HG02623 (cell line): Measurements from ENCODE around the gene ASCC1.
A peak's percentile ranks its signal among the peaks of the same experiment; 100 is the strongest.
"Not testable (repeated sequence)": the region's sequence is repeated elsewhere in the genome, so short reads cannot be mapped to it uniquely, and the experiment has no call there.

Source experiments
- ATAC-seq: cut with Tn5 transposase; IDR thresholded peaks from one replicate; pipeline ENCODE4 v1.9.1; 2021; ENCODE audit warnings: moderate library complexity; ENCODE audit not compliant: unreplicated experiment

The ASCC1 gene

DNA sequence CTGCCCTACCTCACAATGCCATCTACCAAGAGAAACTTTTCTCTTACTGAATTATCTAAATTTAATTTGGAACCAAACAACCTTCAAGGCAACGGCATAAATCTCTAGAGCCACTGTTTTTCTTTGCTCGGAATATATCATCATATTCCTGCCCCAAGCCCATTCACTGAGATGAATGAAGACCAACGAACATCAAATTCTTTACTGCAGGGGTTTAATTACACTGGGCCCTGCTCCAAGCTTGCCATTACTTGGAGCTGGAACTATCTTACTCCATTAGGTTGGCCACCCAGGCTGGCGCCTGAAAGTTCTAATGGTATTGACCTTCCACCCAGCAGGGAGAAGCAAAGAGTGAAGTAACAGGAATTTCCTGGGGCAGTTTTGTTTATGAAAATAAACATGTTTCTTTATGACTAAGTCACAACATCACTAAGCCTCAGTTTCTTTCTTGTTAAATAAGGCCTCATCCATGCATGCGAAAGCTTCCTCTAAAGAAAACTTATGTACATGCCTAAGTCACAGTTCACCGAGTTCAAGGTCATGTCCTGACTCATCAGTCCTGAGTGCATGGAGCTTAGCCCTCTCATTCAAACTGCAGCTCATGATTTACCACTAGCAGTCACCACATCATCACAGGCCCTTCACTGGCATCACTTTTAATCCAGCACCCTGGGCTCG is 42.3 kb downstream of the ASCC1 start:
- ATAC-seq: peak; percentile 44

DNA sequence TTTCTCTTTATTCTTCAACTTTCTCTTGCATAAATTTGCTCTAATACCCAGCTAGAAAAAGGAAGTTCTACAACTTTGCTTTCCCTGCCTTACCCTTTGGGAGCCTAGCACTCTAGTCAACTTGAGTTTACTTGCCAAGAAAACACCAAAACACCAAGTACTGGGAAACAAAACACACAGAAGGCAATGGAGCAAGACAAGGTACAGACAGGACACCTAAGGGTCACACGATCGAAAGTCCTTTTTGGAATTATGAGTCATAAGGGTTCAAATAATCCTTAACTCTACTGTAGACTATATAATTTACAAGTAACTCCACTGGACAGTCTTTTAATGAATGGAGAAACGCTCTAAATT is 42.8 kb downstream of the ASCC1 start:
- no peak for ATAC-seq

- ATAC-seq: no peak
These were observed 44.9 kb downstream of the ASCC1 start for GRCh38 chr10:72171175-72171630.

DNA sequence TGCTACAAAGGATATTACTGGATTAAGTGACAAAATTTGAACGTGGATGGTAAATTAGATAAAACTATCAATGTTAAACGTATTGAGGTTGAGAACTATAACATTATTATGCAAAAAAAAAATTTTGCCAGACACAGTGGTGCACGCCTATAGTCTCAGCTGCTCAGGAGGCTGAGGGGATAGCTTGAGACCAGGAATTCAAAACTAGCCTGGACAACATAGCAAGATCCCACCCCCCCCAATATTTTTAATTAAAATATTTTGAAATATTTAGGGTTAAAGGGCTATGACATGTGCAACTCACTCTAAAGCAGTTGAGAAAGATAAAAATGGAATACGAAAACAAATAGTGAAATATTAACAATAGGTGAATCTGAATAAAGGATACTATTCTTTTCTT is 45.3 kb downstream of the ASCC1 start:
- no peak for ATAC-seq

- no peak for ATAC-seq
These were observed 45.8 kb downstream of the ASCC1 start for GRCh38 chr10:72170263-72170662.

DNA sequence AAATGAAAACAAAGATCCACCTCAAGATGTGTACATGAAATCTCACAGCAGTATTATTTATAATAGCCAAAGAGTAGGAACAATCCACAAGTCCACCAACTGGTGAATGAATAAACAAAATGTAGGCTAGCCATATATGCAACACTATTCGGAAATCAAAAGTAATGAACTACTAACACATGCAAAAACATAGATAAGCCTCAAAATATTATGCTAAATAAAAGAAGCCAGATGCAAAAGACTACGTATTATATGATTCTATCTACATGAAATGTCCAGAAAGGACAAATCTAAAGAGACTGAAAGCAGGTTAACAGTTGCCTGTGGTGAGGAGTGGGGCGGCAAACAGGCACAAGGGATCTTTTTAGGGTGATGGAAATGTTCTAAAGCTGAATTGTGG is 49.0 kb downstream of the ASCC1 start:
- no peak for ATAC-seq

DNA sequence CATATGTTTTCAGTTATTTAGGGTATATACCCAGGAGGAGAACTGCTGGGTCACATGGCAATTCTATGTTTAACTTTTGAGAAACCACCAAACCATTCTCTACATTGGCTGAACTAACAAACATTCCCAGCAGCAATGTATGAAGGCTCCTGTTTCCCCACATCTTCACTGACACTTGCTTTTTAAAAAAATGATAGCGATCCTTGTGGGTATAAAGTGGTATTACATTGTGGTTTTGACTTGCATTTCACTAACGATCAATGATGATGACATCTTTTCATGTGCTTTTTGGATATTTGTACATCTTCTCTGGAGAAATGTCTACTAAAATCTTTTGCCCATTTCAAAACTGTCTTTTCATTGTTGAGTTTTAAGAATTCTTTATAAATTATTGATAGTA is 51.5 kb downstream of the ASCC1 start:
- ATAC-seq: no peak

DNA sequence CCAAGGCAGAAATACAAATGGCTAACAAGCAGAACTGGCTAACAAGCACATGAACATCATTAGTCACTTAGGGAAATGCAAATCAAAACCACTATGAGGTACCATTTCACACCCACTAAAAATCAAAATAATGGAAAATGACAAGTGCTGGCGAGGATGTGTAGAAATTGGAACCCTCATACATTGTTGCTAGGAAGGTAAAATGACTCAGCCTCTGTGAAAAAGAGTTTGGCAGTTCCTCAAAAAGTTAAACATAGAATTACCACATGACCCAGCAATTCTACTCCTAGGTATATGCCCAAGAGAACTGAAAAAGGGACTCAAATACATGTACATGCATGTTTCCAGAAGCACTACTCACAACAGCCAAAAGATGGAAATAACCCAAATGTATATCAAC is 53.1 kb downstream of the ASCC1 start:
- no peak for ATAC-seq

DNA sequence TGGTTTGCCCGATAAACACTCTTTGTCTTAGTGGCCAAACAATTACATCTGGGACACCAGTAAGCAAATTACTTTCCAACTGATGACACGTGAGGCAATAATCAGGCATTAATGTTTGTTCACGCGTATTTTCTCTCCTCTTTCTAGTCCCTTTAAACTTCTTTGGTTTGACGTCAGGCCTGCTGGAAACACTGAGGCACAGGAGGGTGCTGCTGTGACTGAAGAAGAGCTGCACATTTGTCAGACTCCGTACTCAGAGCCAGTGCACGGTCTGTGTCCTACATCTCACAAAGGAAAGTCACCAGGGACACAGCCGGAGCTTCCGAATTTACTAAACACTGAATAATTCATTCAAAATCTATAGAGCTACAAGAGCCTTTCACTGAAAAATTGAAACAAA is 57.9 kb downstream of the ASCC1 start:
- no peak for ATAC-seq

DNA sequence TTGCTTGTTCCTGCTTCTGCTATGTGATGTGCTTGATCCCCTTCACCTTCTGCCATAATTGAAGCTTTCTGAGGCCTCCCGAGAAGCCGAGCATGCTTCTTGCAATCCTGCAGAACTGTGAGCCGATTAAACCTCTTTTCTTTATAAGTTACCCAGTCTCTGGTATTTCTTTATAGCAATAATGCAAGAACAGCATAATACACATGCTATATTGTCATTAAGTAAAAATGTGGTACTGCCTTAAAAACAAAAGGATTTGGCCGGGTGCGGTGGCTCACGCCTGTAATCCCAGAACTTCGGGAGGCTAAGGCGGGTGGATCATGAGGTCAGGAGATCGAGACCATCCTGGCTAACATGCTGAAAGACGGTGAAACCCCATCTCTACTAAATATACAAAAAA is 59.9 kb downstream of the ASCC1 start:
- ATAC-seq: no peak

DNA sequence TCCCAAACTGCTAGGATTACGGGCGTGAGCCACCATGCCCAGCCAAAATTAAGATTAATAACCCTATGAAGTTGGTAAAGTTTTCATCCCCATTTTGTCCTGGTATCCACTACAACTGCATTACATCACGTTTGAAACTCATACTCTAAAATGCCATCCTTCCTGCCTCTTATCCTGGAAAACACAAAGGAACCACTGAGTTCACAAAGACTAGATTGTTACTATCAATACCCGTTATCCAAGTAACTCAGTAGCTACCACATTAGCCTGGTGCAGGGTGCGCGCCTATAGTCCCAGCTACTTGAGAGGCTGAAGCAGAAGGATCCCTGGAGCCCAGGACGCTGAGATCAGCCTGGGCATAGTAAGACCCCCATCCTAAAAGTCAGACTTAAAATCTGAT is 63.8 kb downstream of the ASCC1 start:
- ATAC-seq: no peak

GRCh38 chr10:72150746-72151478 is 65.2 kb downstream of the ASCC1 start:
- ATAC-seq: not testable (repeated sequence)

DNA sequence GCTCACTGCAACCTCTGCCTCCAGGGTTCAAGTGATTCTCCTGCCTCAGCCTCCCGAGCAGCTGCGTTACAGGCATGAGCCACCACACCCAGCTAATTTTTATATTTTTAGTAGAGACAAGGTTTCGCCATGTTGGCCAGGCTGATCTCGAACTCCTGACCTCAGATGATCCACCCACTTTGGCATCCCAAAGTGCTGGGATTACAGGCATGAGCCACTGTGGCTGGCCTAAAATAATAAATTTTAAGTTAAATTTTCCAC is 68.8 kb downstream of the ASCC1 start:
- ATAC-seq: not testable (repeated sequence)

DNA sequence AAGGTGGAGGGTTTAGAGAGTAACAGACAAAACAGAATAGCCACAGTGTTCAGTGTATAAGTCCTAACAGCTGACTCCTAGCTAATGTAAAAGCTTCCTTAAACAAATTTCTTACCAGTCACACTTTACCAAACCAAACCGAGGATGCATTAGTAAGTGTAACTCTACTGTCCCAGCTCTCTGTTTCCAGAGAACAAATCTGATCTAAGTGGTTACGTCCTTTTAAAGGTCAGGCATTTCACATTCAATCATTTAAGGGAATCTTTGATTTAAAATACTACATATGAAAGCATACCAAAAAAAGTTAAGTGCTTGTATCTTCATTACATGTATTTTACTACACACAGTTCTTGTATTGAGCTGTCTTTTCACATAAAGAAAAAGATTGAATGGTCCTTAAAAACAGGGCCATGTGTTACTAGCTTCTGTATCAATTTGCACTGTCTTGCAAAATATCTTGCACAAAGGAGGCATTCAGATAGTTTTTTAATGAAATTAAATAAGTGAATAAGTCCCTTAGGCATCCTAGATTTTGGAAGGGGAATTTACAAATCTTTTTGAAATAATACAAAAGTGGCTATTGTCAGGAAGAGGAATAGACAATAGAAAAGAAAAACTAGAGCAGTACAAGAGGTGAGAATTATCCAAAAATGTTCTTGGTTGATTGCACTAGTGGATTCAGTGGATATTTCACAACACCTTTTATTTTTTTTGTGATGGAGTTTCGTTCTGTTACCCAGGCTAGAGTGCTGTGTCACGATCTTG is 69.3 kb downstream of the ASCC1 start:
- ATAC-seq: no peak

- ATAC-seq: no peak
These were observed 70.0 kb downstream of the ASCC1 start for GRCh38 chr10:72146071-72146470.

DNA sequence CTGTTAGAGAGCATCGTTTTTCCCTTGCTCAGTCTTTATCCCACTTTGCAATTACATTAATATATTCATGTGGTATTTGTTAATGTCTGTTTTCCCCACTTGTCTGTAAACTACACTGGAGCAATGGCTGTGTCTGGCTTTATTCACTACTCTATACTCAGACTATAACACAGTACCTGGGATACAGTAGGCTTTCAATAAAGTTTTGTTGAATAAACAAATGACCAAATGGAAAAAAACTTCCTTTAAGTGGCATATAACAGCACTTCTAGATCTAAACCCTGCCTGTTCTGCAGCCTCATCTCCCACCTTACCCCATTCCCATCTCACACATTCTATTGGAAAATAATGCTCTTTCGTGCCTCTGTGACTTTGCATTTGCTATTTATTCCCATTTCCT is 70.4 kb downstream of the ASCC1 start:
- ATAC-seq: no peak

DNA sequence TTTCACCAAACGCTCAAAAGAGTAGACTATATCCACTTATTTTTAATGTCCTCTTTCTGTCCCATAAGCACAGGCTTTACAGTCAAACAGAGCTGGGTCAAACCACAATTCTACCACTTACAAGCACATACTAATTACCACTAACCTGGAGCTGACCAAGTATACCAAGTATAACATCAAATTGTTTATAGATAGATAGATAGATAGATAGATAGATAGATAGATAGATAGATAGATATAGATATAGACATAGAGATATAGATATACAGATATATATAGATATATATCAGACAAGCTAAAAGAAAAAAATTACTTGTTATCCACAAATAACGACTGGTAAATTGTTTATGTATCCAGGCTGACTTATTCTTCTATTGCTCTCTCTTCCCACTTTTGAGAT is 75.2 kb downstream of the ASCC1 start:
- ATAC-seq: no peak

DNA sequence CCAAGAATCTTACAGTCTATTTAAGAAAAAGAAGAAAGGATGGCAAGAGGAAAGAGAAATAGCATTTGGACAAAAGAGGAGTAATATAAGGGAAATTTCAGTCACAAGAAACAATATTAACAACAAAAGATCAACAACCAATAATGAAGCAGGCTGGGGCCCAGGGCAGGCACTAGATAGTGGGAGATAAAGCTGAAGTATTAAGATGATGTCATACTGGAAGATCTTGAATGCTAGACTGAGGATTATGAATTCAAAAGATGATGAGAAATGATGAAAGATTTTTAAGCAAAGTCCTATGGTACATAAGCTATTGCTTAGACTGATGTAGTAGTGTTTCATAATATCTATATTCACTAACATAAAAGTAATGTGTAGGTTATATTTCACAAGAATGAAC is 75.9 kb downstream of the ASCC1 start:
- ATAC-seq: no peak

- no peak for ATAC-seq
These were observed 78.5 kb downstream of the ASCC1 start for GRCh38 chr10:72137583-72137982.

DNA sequence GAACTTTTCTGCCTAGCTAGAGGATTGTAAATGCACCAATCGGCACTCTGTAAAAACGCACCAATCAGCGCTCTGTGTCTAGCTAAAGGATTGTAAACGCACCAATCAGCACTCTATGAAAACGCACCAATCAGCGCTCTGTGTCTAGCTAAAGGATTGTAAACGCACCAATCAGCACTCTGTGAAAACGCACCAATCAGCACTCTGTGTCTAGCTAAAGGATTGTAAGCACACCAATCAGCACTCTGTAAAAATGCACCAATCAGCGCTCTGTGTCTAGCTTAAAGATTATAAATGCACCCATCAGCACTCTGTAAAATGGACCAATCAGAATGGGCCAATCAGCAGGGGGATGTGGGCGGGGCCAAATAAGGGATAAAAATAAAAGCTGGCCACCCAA is 79.9 kb downstream of the ASCC1 start:
- not testable (repeated sequence) for ATAC-seq

DNA sequence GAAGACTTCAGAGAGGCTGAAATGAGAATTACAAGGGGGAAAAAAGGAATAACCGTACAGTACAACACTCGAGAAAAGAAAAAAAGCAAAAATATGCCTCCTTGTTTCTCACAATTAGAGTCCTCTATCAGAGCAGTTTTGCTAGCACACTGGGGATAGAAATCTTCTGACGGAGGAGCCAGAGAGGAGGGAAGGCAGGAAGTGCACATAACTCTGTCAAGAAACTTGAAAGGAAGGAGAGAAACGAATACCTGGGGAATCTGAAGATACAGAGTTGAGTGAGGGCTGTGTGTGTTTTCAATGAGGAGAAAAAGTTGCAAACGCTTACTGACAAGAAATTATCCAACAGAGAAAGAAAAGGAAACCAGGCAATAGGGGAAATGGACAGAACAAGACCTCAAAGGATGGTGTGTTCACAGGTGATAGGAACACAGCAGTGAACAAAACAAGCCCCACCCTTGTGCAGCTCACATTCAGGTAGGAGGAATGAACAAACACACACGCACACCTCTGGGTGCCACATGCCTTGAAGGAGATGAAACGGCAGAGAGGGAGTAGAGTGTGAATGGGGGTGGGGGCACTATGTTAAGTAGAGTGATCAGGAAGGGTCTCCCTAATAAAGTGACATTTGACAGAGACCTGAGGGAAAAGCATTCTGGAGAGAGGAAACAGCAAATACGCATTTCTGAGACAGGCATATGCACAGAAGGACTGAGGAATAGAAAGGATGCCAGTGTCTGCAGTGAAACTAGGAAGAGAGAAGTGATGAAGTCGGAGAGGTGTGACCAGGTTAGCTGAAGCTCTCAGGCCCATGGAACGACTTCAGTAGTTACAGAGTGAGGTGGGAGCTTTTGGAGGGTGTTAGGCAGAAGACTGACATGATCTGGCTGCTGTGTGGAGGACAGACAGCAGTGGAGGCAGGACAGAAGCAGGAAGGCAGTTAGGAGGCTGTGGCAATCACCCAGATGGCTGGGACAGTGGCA is 81.0 kb downstream of the ASCC1 start:
- no peak for ATAC-seq
